HepG2 (cell line): ENCODE measurements around the gene ARRDC1. TPM values are rescaled to one million over a fixed set of nuclear protein-coding genes. Genes with fewer than 3 reads are reported as not detected.

ENCODE experiments used
- CBX2 ChIP-seq, 2 experiments: fragments of 200-600 bp in 1 of 2; sonication (generic); formaldehyde crosslinking in 1 of 2; IDR thresholded peaks; 2 replicates each; pipeline versions ENCODE4 v1.7.0 to v1.8.1; 2018 to 2022; ENCODE audit warnings: low read depth in 2 of 2, low read length in 1 of 2, mild to moderate bottlenecking in 1 of 2, missing genetic modification reagents in 1 of 2
- NR2F1 ChIP-seq, 2 experiments: fragments of 450-650 bp in 1 of 2; formaldehyde crosslinking in 1 of 2; IDR thresholded peaks; 2 replicates each; pipeline versions ENCODE4 v1.5.0 to v1.6.1; 2016 to 2020; ENCODE audit warnings: mild to moderate bottlenecking in 1 of 2, missing compliant biosample characterization in 1 of 2, missing genetic modification reagents in 1 of 2, moderate library complexity in 1 of 2
- PREB ChIP-seq: sonication (generic); formaldehyde crosslinking; IDR thresholded peaks from 2 replicates; pipeline ENCODE4 v1.4.0; 2020; ENCODE audit warnings: missing genetic modification reagents
- SOX13 ChIP-seq, 3 experiments: fragments of 450-650 bp in 1 of 3; sonication (generic) in 1 of 3; formaldehyde crosslinking in 1 of 3; IDR thresholded peaks in 2 of 3; conservative IDR thresholded peaks in 1 of 3; 2 replicates each; pipeline versions ENCODE4 v1.5.0 to v1.6.1; 2016 to 2020; ENCODE audit warnings: antibody characterized with exemption in 1 of 3, mild to moderate bottlenecking in 1 of 3, missing compliant biosample characterization in 1 of 3, missing genetic modification reagents in 1 of 3, moderate library complexity in 1 of 3
- TGIF2 ChIP-seq: IDR thresholded peaks from 2 replicates; pipeline ENCODE4 v1.6.1; 2016; ENCODE audit warnings: control low read depth, missing compliant biosample characterization
- ZFP90 ChIP-seq: sonication (generic); formaldehyde crosslinking; IDR thresholded peaks from 2 replicates; pipeline ENCODE4 v1.8.0; 2022; ENCODE audit warnings: missing genetic modification reagents, mild to moderate bottlenecking, inconsistent platforms, borderline replicate concordance
- ZNF7 ChIP-seq: IDR thresholded peaks from 2 replicates; pipeline ENCODE4 v1.6.1; 2016; ENCODE audit warnings: missing biosample characterization, missing genetic modification reagents
- polyA plus RNA-seq, 8 experiments: library from polyadenylated mRNA; depleted of rRNA in 3 of 8; stranded (reverse) in 7 of 8; unstranded in 1 of 8; fragments of >200 nt; fragmentation: Illumina TruSeq in 4 of 8; extraction: Trizol in 4 of 8; gene quantifications; 2 replicates each; pipeline versions ENCODE4 v1.2.1 to v1.2.3, GENCODE V29; 2011 to 2016; ENCODE audit warnings: low read depth in 4 of 8, missing spikeins in 1 of 8, mixed read lengths in 1 of 8; ENCODE audit not compliant: insufficient read depth in 1 of 8
- total RNA-seq, 5 experiments: library from RNA; depleted of rRNA; stranded (reverse); fragments of >200 nt; fragmentation: Illumina TruSeq; extraction: Trizol; gene quantifications; 2 replicates each; pipeline ENCODE4 v1.2.3, GENCODE V29; 2016; ENCODE audit warnings: low read depth in 1 of 5
- TF ChIP-seq, protein P1 (sequence below): sonication (generic); formaldehyde crosslinking; IDR thresholded peaks from 2 replicates; pipeline ENCODE4 v1.9.0; 2021; ENCODE audit warnings: missing genetic modification reagents, borderline replicate concordance
- TF ChIP-seq, protein P2 (sequence below): sonication (generic); formaldehyde crosslinking; IDR thresholded peaks from 2 replicates; pipeline ENCODE4 v1.4.0; 2020; ENCODE audit warnings: missing genetic modification reagents
- TF ChIP-seq, protein P3 (sequence below): sonication (generic); formaldehyde crosslinking; conservative IDR thresholded peaks from 2 replicates; pipeline ENCODE4 v1.4.0; 2020; ENCODE audit warnings: missing genetic modification reagents
- TF ChIP-seq, protein P4 (sequence below): sonication (generic); formaldehyde crosslinking; IDR thresholded peaks from 2 replicates; pipeline ENCODE4 v1.4.0; 2020; ENCODE audit warnings: missing genetic modification reagents, borderline replicate concordance
- TF ChIP-seq, protein P5 (sequence below): sonication (generic); formaldehyde crosslinking; IDR thresholded peaks from 2 replicates; pipeline ENCODE4 v1.8.0; 2022; ENCODE audit warnings: missing genetic modification reagents, mild to moderate bottlenecking, moderate library complexity, borderline replicate concordance

The ARRDC1 gene
- total and polyA plus RNA-seq, 2 of the 13 experiments (the other 11 are each of a cell fraction or from before 2014, with no cell fraction given): 21.7 to 44.4 TPM

DNA sequence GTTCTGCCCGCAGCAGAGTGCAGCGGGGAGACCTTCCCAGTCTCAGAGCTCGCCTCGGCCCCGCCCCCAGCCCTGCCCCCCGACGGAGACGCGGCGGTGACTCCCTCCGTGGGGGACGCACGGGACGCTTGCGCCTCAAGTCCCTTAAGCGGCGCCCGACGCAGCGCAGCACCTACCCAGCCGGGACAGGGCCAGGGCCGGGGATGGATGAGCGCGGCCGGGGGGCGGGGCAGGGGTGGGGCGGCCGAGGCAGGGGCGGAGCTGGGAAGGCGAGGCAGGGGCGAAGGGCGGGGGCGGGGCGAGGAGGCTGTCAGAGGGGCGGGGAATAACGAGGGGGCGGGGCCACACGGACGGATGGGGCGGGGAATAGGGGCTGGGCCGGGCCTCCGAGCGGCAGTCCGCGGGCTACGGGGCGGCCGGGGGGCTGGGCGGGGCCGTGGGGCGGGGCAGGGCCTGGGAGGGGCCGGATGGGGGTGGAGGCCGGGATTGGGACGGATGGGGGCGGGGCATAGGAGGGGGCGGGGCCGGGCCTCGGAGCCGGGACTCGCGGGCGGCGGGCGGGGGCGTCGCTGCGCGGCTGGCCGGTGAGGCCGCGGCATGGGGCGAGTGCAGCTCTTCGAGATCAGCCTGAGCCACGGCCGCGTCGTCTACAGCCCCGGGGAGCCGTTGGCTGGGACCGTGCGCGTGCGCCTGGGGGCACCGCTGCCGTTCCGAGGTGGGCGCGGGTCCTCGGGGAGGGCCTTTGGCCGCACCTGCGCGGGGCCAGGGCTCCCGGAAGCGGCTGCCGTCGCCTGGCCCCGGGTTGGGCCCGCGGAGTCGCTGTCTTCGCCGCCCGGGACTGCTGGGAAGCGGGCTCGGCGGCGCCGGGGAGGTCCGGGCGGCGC lies at the start of gene ARRDC1 (continued):
- TF ChIP-seq NR2F1 (CRISPR knock-in tag; IDR thresholded peaks at IDR 0.05) (no peak), PREB (CRISPR knock-in tag) (no peak), TGIF2 (CRISPR knock-in tag) (no peak), SOX13 (IDR thresholded peaks at IDR 0.05) (no peak), SOX13 (CRISPR knock-in tag; conservative IDR thresholded peaks at IDR 0.05 in 1 of 2, IDR thresholded peaks at IDR 0.05 in 1 of 2) (no peak), CBX2 (IDR thresholded peaks at IDR 0.05; ENCODE audit: low read depth, low read length) (no peak), CBX2 (CRISPR knock-in tag; IDR thresholded peaks at IDR 0.05; ENCODE audit: low read depth) (no peak), ZFP90 (CRISPR knock-in tag) (no peak), ZNF7 (no peak)
- TF ChIP-seq, protein P1, sequence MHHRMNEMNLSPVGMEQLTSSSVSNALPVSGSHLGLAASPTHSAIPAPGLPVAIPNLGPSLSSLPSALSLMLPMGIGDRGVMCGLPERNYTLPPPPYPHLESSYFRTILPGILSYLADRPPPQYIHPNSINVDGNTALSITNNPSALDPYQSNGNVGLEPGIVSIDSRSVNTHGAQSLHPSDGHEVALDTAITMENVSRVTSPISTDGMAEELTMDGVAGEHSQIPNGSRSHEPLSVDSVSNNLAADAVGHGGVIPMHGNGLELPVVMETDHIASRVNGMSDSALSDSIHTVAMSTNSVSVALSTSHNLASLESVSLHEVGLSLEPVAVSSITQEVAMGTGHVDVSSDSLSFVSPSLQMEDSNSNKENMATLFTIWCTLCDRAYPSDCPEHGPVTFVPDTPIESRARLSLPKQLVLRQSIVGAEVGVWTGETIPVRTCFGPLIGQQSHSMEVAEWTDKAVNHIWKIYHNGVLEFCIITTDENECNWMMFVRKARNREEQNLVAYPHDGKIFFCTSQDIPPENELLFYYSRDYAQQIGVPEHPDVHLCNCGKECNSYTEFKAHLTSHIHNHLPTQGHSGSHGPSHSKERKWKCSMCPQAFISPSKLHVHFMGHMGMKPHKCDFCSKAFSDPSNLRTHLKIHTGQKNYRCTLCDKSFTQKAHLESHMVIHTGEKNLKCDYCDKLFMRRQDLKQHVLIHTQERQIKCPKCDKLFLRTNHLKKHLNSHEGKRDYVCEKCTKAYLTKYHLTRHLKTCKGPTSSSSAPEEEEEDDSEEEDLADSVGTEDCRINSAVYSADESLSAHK (CRISPR knock-in tag): no peak
- TF ChIP-seq, protein P2, sequence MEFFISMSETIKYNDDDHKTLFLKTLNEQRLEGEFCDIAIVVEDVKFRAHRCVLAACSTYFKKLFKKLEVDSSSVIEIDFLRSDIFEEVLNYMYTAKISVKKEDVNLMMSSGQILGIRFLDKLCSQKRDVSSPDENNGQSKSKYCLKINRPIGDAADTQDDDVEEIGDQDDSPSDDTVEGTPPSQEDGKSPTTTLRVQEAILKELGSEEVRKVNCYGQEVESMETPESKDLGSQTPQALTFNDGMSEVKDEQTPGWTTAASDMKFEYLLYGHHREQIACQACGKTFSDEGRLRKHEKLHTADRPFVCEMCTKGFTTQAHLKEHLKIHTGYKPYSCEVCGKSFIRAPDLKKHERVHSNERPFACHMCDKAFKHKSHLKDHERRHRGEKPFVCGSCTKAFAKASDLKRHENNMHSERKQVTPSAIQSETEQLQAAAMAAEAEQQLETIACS: no peak
- TF ChIP-seq, protein P3, sequence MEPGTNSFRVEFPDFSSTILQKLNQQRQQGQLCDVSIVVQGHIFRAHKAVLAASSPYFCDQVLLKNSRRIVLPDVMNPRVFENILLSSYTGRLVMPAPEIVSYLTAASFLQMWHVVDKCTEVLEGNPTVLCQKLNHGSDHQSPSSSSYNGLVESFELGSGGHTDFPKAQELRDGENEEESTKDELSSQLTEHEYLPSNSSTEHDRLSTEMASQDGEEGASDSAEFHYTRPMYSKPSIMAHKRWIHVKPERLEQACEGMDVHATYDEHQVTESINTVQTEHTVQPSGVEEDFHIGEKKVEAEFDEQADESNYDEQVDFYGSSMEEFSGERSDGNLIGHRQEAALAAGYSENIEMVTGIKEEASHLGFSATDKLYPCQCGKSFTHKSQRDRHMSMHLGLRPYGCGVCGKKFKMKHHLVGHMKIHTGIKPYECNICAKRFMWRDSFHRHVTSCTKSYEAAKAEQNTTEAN (CRISPR knock-in tag): no peak
- TF ChIP-seq, protein P4, sequence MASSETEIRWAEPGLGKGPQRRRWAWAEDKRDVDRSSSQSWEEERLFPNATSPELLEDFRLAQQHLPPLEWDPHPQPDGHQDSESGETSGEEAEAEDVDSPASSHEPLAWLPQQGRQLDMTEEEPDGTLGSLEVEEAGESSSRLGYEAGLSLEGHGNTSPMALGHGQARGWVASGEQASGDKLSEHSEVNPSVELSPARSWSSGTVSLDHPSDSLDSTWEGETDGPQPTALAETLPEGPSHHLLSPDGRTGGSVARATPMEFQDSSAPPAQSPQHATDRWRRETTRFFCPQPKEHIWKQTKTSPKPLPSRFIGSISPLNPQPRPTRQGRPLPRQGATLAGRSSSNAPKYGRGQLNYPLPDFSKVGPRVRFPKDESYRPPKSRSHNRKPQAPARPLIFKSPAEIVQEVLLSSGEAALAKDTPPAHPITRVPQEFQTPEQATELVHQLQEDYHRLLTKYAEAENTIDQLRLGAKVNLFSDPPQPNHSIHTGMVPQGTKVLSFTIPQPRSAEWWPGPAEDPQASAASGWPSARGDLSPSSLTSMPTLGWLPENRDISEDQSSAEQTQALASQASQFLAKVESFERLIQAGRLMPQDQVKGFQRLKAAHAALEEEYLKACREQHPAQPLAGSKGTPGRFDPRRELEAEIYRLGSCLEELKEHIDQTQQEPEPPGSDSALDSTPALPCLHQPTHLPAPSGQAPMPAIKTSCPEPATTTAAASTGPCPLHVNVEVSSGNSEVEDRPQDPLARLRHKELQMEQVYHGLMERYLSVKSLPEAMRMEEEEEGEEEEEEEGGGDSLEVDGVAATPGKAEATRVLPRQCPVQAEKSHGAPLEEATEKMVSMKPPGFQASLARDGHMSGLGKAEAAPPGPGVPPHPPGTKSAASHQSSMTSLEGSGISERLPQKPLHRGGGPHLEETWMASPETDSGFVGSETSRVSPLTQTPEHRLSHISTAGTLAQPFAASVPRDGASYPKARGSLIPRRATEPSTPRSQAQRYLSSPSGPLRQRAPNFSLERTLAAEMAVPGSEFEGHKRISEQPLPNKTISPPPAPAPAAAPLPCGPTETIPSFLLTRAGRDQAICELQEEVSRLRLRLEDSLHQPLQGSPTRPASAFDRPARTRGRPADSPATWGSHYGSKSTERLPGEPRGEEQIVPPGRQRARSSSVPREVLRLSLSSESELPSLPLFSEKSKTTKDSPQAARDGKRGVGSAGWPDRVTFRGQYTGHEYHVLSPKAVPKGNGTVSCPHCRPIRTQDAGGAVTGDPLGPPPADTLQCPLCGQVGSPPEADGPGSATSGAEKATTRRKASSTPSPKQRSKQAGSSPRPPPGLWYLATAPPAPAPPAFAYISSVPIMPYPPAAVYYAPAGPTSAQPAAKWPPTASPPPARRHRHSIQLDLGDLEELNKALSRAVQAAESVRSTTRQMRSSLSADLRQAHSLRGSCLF (CRISPR knock-in tag): no peak
- TF ChIP-seq, protein P5, sequence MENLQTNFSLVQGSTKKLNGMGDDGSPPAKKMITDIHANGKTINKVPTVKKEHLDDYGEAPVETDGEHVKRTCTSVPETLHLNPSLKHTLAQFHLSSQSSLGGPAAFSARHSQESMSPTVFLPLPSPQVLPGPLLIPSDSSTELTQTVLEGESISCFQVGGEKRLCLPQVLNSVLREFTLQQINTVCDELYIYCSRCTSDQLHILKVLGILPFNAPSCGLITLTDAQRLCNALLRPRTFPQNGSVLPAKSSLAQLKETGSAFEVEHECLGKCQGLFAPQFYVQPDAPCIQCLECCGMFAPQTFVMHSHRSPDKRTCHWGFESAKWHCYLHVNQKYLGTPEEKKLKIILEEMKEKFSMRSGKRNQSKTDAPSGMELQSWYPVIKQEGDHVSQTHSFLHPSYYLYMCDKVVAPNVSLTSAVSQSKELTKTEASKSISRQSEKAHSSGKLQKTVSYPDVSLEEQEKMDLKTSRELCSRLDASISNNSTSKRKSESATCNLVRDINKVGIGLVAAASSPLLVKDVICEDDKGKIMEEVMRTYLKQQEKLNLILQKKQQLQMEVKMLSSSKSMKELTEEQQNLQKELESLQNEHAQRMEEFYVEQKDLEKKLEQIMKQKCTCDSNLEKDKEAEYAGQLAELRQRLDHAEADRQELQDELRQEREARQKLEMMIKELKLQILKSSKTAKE: no peak
